ENCODE data around the gene ATP10A.
"Not testable (repeated sequence)": the region's sequence is repeated elsewhere in the genome, so short reads cannot be mapped to it uniquely, and the experiment has no call there.

ATP10A gene

GRCh38 chr15:25856059-25856458, 7.1 kb downstream of the ATP10A start:
- not testable (repeated sequence) for H3K27ac ChIP-seq (ENCODE audit: low read depth, low read length); H3K27me3 ChIP-seq (ENCODE audit: insufficient read depth, low read length); H3K36me3 ChIP-seq (ENCODE audit: insufficient read depth, low read length); H3K4me3 ChIP-seq (ENCODE audit: low read depth, low read length); H2AFZ ChIP-seq (ENCODE audit: low read length, unreplicated experiment)
- H3K4me1 ChIP-seq (ENCODE audit: control insufficient read depth, insufficient read depth, low read length, unreplicated experiment): peaks cover 24% of the 10 kb centered on the region
- peaks cover 68% of the 10 kb centered on the region for H3K79me2 ChIP-seq (ENCODE audit: control insufficient read depth, insufficient read depth, low read length, unreplicated experiment)

- Histone ChIP-seq H2AFZ (ENCODE audit: low read length, unreplicated experiment) (no peak overlapping the region), H3K27ac (ENCODE audit: low read depth, low read length) (no peak overlapping the region), H3K27me3 (ENCODE audit: insufficient read depth, low read length) (no peaks in the 10 kb centered on the region), H3K36me3 (ENCODE audit: insufficient read depth, low read length) (peaks cover 2% of the 10 kb centered on the region; the same call in 1 of the 2 replicates), H3K4me3 (ENCODE audit: low read depth, low read length) (no peak overlapping the region), H3K79me2 (ENCODE audit: control insufficient read depth, insufficient read depth, low read length, unreplicated experiment) (peaks cover 47% of the 10 kb centered on the region), H3K4me1 (ENCODE audit: control insufficient read depth, insufficient read depth, low read length, unreplicated experiment) (peaks cover 34% of the 10 kb centered on the region)
Observed at GRCh38 chr15:25852661-25853524, 10.2 kb downstream of the ATP10A start.

- H3K4me1 ChIP-seq (ENCODE audit: control insufficient read depth, insufficient read depth, low read length, unreplicated experiment): peaks cover 34% of the 10 kb centered on the region
- no peaks in the 10 kb centered on the region for H3K27me3 ChIP-seq (ENCODE audit: insufficient read depth, low read length)
- peaks cover 50% of the 10 kb centered on the region for H3K79me2 ChIP-seq (ENCODE audit: control insufficient read depth, insufficient read depth, low read length, unreplicated experiment)
- H3K27ac ChIP-seq (ENCODE audit: low read depth, low read length): no peak overlapping the region
- no peaks in the 10 kb centered on the region for H3K36me3 ChIP-seq (ENCODE audit: insufficient read depth, low read length)
- H3K4me3 ChIP-seq (ENCODE audit: low read depth, low read length): no peak overlapping the region
- H2AFZ ChIP-seq (ENCODE audit: low read length, unreplicated experiment): no peak overlapping the region
Observed at GRCh38 chr15:25852027-25852426, 11.1 kb downstream of the ATP10A start.

GRCh38 chr15:25850154-25851111, 12.7 kb downstream of the ATP10A start:
- Histone ChIP-seq H3K36me3 (ENCODE audit: insufficient read depth, low read length) (no peaks in the 10 kb centered on the region), H3K27ac (ENCODE audit: low read depth, low read length) (peak overlapping the region; percentile 96), H2AFZ (ENCODE audit: low read length, unreplicated experiment) (peak overlapping the region; percentile 74), H3K4me1 (ENCODE audit: control insufficient read depth, insufficient read depth, low read length, unreplicated experiment) (peaks cover 34% of the 10 kb centered on the region), H3K79me2 (ENCODE audit: control insufficient read depth, insufficient read depth, low read length, unreplicated experiment) (peaks cover 52% of the 10 kb centered on the region), H3K4me3 (ENCODE audit: low read depth, low read length) (peak overlapping the region; percentile 76), H3K27me3 (ENCODE audit: insufficient read depth, low read length) (no peaks in the 10 kb centered on the region)

- peak overlapping the region; percentile 96 for H3K27ac ChIP-seq (ENCODE audit: low read depth, low read length)
Observed at GRCh38 chr15:25849157-25849921, 13.8 kb downstream of the ATP10A start.

GRCh38 chr15:25848784-25849156, 14.4 kb downstream of the ATP10A start:
- Histone ChIP-seq H3K4me3 (ENCODE audit: low read depth, low read length) (peak overlapping the region; percentile 76), H2AFZ (ENCODE audit: low read length, unreplicated experiment) (no peak overlapping the region), H3K79me2 (ENCODE audit: control insufficient read depth, insufficient read depth, low read length, unreplicated experiment) (peaks cover 55% of the 10 kb centered on the region), H3K27me3 (ENCODE audit: insufficient read depth, low read length) (no peaks in the 10 kb centered on the region), H3K4me1 (ENCODE audit: control insufficient read depth, insufficient read depth, low read length, unreplicated experiment) (peaks cover 34% of the 10 kb centered on the region), H3K27ac (ENCODE audit: low read depth, low read length) (peak overlapping the region; percentile 96), H3K36me3 (ENCODE audit: insufficient read depth, low read length) (no peaks in the 10 kb centered on the region)

More at GRCh38 chr15:25849157-25849921, 13.8 kb downstream of the ATP10A start:
- peak overlapping the region; percentile 74 for H2AFZ ChIP-seq (ENCODE audit: low read length, unreplicated experiment)
- no peaks in the 10 kb centered on the region for H3K36me3 ChIP-seq (ENCODE audit: insufficient read depth, low read length)
- peaks cover 34% of the 10 kb centered on the region for H3K4me1 ChIP-seq (ENCODE audit: control insufficient read depth, insufficient read depth, low read length, unreplicated experiment)
- H3K79me2 ChIP-seq (ENCODE audit: control insufficient read depth, insufficient read depth, low read length, unreplicated experiment): peaks cover 49% of the 10 kb centered on the region
- no peaks in the 10 kb centered on the region for H3K27me3 ChIP-seq (ENCODE audit: insufficient read depth, low read length)
- peak overlapping the region; percentile 76 for H3K4me3 ChIP-seq (ENCODE audit: low read depth, low read length)

GRCh38 chr15:25848325-25848724, 14.8 kb downstream of the ATP10A start:
- no peak overlapping the region for H2AFZ ChIP-seq (ENCODE audit: low read length, unreplicated experiment)
- no peaks in the 10 kb centered on the region for H3K27me3 ChIP-seq (ENCODE audit: insufficient read depth, low read length)
- H3K79me2 ChIP-seq (ENCODE audit: control insufficient read depth, insufficient read depth, low read length, unreplicated experiment): peaks cover 55% of the 10 kb centered on the region
- no peaks in the 10 kb centered on the region for H3K36me3 ChIP-seq (ENCODE audit: insufficient read depth, low read length)
- H3K4me1 ChIP-seq (ENCODE audit: control insufficient read depth, insufficient read depth, low read length, unreplicated experiment): peaks cover 34% of the 10 kb centered on the region
- no peak overlapping the region for H3K4me3 ChIP-seq (ENCODE audit: low read depth, low read length)
- H3K27ac ChIP-seq (ENCODE audit: low read depth, low read length): peak overlapping the region; percentile 96; the same call in 1 of the 2 replicates

- Histone ChIP-seq H3K4me3 (ENCODE audit: low read depth, low read length) (no peak overlapping the region), H3K27ac (ENCODE audit: low read depth, low read length) (no peak overlapping the region), H3K4me1 (ENCODE audit: control insufficient read depth, insufficient read depth, low read length, unreplicated experiment) (peaks cover 24% of the 10 kb centered on the region), H2AFZ (ENCODE audit: low read length, unreplicated experiment) (no peak overlapping the region), H3K27me3 (ENCODE audit: insufficient read depth, low read length) (no peaks in the 10 kb centered on the region), H3K79me2 (ENCODE audit: control insufficient read depth, insufficient read depth, low read length, unreplicated experiment) (peaks cover 47% of the 10 kb centered on the region), H3K36me3 (ENCODE audit: insufficient read depth, low read length) (no peaks in the 10 kb centered on the region)
Observed at GRCh38 chr15:25847051-25847450, 16.1 kb downstream of the ATP10A start.

GRCh38 chr15:25846377-25846776, 16.8 kb downstream of the ATP10A start:
- no peak overlapping the region for H2AFZ ChIP-seq (ENCODE audit: low read length, unreplicated experiment)
- no peak overlapping the region for H3K4me3 ChIP-seq (ENCODE audit: low read depth, low read length)
- H3K4me1 ChIP-seq (ENCODE audit: control insufficient read depth, insufficient read depth, low read length, unreplicated experiment): peaks cover 24% of the 10 kb centered on the region

More at GRCh38 chr15:25846377-25846776, 16.8 kb downstream of the ATP10A start:
- no peaks in the 10 kb centered on the region for H3K36me3 ChIP-seq (ENCODE audit: insufficient read depth, low read length)
- H3K79me2 ChIP-seq (ENCODE audit: control insufficient read depth, insufficient read depth, low read length, unreplicated experiment): peaks cover 50% of the 10 kb centered on the region
- H3K27ac ChIP-seq (ENCODE audit: low read depth, low read length): no peak overlapping the region
- H3K27me3 ChIP-seq (ENCODE audit: insufficient read depth, low read length): no peaks in the 10 kb centered on the region
